H9 (cell line): Measurements from ENCODE around the gene CDH13. TPM values are rescaled to one million over a fixed set of nuclear protein-coding genes. Genes with fewer than 3 reads are reported as not detected.

Source experiments
- DNase-seq: peaks from one replicate; pipeline ENCODE4 v3.0.0-alpha.2; 2017
- H2AFZ ChIP-seq: one replicate; pipeline ENCODE4 v1.6.1; 2013; ENCODE audit warnings: mild to moderate bottlenecking, low read length, control low read depth, moderate library complexity
- H2AK5ac ChIP-seq: 2 replicates; pipeline ENCODE4 v1.6.1; 2013; ENCODE audit warnings: low read length, control low read depth, mixed read lengths; ENCODE audit not compliant: insufficient read length
- H2BK120ac ChIP-seq: one replicate; pipeline ENCODE4 v1.6.1; 2013; ENCODE audit warnings: low read depth, mild to moderate bottlenecking, low read length, control low read depth, inconsistent platforms; ENCODE audit not compliant: poor library complexity, severe bottlenecking
- H2BK12ac ChIP-seq: 2 replicates; pipeline ENCODE4 v1.6.1; 2013; ENCODE audit warnings: low read length, control low read depth, mixed read lengths, low read depth; ENCODE audit not compliant: insufficient read length
- H2BK15ac ChIP-seq: 2 replicates; pipeline ENCODE4 v1.6.1; 2013; ENCODE audit warnings: low read depth, low read length, control low read depth
- H2BK20ac ChIP-seq: one replicate; pipeline ENCODE4 v1.6.1; 2013; ENCODE audit warnings: low read depth, mild to moderate bottlenecking, low read length, control low read depth, inconsistent platforms; ENCODE audit not compliant: poor library complexity, severe bottlenecking
- H2BK5ac ChIP-seq: 2 replicates; pipeline ENCODE4 v1.6.1; 2013; ENCODE audit warnings: low read length, control low read depth, mixed read lengths; ENCODE audit not compliant: insufficient read length
- H3K14ac ChIP-seq: 2 replicates; pipeline ENCODE4 v1.6.1; 2013; ENCODE audit warnings: low read length, control low read depth; ENCODE audit not compliant: insufficient read depth
- H3K18ac ChIP-seq: 2 replicates; pipeline ENCODE4 v1.6.1; 2013; ENCODE audit warnings: low read depth, mild to moderate bottlenecking, mixed read lengths, low read length, control low read depth; ENCODE audit not compliant: insufficient read length
- H3K23ac ChIP-seq: 2 replicates; pipeline ENCODE4 v1.6.1; 2013; ENCODE audit warnings: low read length, control low read depth, mixed read lengths, low read depth; ENCODE audit not compliant: insufficient read length
- H3K23me2 ChIP-seq: 2 replicates; pipeline ENCODE4 v1.6.1; 2013; ENCODE audit warnings: low read depth, mild to moderate bottlenecking, mixed read lengths, low read length, control low read depth; ENCODE audit not compliant: insufficient read length, poor library complexity, severe bottlenecking
- H3K27ac ChIP-seq: 2 replicates; pipeline ENCODE4 v1.5.1; 2013; ENCODE audit warnings: low read length, control low read depth, mixed read lengths, low read depth; ENCODE audit not compliant: insufficient read length
- H3K27me3 ChIP-seq: 2 replicates; pipeline ENCODE4 v1.6.1; 2013; ENCODE audit warnings: low read length, control low read depth, inconsistent platforms; ENCODE audit not compliant: insufficient read depth
- H3K4ac ChIP-seq: 2 replicates; pipeline ENCODE4 v1.6.1; 2013; ENCODE audit warnings: low read depth, mild to moderate bottlenecking, control low read depth, inconsistent platforms, low read length, moderate library complexity
- H3K4me1 ChIP-seq: 2 replicates; pipeline ENCODE4 v1.6.1; 2013; ENCODE audit warnings: low read length, control low read depth, inconsistent platforms; ENCODE audit not compliant: insufficient read depth
- H3K4me2 ChIP-seq: 2 replicates; pipeline ENCODE4 v1.6.1; 2013; ENCODE audit warnings: low read length, control low read depth, mixed read lengths; ENCODE audit not compliant: insufficient read length, insufficient read depth
- H3K56ac ChIP-seq: 2 replicates; pipeline ENCODE4 v1.6.1; 2013; ENCODE audit warnings: low read depth, mild to moderate bottlenecking, mixed read lengths, low read length, control low read depth; ENCODE audit not compliant: insufficient read length
- H3K79me1 ChIP-seq: 2 replicates; pipeline ENCODE4 v1.6.1; 2013; ENCODE audit warnings: low read depth, mild to moderate bottlenecking, moderate library complexity, low read length, control low read depth, inconsistent platforms; ENCODE audit not compliant: insufficient read depth, poor library complexity, severe bottlenecking
- H3K79me2 ChIP-seq: 2 replicates; pipeline ENCODE4 v1.6.1; 2013; ENCODE audit warnings: low read length, control low read depth, inconsistent platforms; ENCODE audit not compliant: insufficient read depth
- H3K9ac ChIP-seq: 2 replicates; pipeline ENCODE4 v1.6.1; 2013; ENCODE audit warnings: low read length, control low read depth, mixed read lengths; ENCODE audit not compliant: insufficient read length; ENCODE audit errors: extremely low read depth
- H3K9me3 ChIP-seq: one replicate; pipeline ENCODE4 v1.6.1; 2013; ENCODE audit warnings: low read depth, low read length, inconsistent platforms; ENCODE audit not compliant: control insufficient read depth
- H3T11ph ChIP-seq: one replicate; pipeline ENCODE4 v1.6.1; 2013; ENCODE audit warnings: mild to moderate bottlenecking, low read length, control low read depth, inconsistent platforms
- H4K20me1 ChIP-seq: one replicate; pipeline ENCODE4 v1.6.1; 2013; ENCODE audit not compliant: control insufficient read depth, insufficient read length, insufficient read depth
- H4K5ac ChIP-seq: 2 replicates; pipeline ENCODE4 v1.6.1; 2013; ENCODE audit warnings: low read depth, mild to moderate bottlenecking, mixed read lengths, low read length, control low read depth; ENCODE audit not compliant: insufficient read length
- H4K8ac ChIP-seq: replicated peaks from 2 replicates; pipeline ENCODE4 v1.6.1; 2013; ENCODE audit warnings: low read length, control low read depth, mixed read lengths, low read depth; ENCODE audit not compliant: insufficient read length
- H4K91ac ChIP-seq: 2 replicates; pipeline ENCODE4 v1.6.1; 2013; ENCODE audit warnings: low read depth, mild to moderate bottlenecking, moderate library complexity, mixed read lengths, low read length, control low read depth; ENCODE audit not compliant: insufficient read length
- H3K27ac Mint-ChIP-seq, 3 experiments: 2 replicates in 2 of 3; 3 replicates in 1 of 3; pipeline ENCODE4 v1.8.0; 2020 to 2021; ENCODE audit warnings: mixed read lengths in 3 of 3, mild to moderate bottlenecking in 1 of 3, moderate library complexity in 1 of 3
- H3K27me3 Mint-ChIP-seq: 2 replicates; pipeline ENCODE4 v1.8.0; 2021; ENCODE audit warnings: low read depth, mild to moderate bottlenecking, moderate library complexity, mixed read lengths
- H3K36me3 Mint-ChIP-seq, 3 experiments: 2 replicates in 2 of 3; 3 replicates in 1 of 3; pipeline ENCODE4 v1.8.0; 2020 to 2021; ENCODE audit warnings: low read depth in 3 of 3, mixed read lengths in 3 of 3; ENCODE audit not compliant: insufficient read depth in 1 of 3
- H3K4me1 Mint-ChIP-seq, 2 experiments: 2 replicates each; pipeline ENCODE4 v1.8.0; 2020; ENCODE audit warnings: mixed read lengths in 2 of 2
- H3K4me3 Mint-ChIP-seq, 2 experiments: 2 replicates in 1 of 2; 3 replicates in 1 of 2; pipeline ENCODE4 v1.8.0; 2020 to 2021; ENCODE audit warnings: mild to moderate bottlenecking in 2 of 2, mixed read lengths in 2 of 2, moderate library complexity in 1 of 2
- H3K9me3 Mint-ChIP-seq, 2 experiments: 2 replicates in 1 of 2; 3 replicates in 1 of 2; pipeline ENCODE4 v1.8.0; 2020; ENCODE audit warnings: mild to moderate bottlenecking in 2 of 2, mixed read lengths in 2 of 2, moderate library complexity in 1 of 2
- CTCF ChIP-seq: fragments of 200-600 bp; sonication (generic); conservative IDR thresholded peaks from 3 replicates; pipeline ENCODE4 v1.8.0; 2021; ENCODE audit warnings: antibody characterized with exemption, mild to moderate bottlenecking
- WGBS: extraction: QIAGEN DNeasy Blood & Tissue Kit; methylation state at CpG from one replicate; pipeline ENCODE4 v1.1.7; 2013; ENCODE audit warnings: missing lambda C conversion rate, low lambda C conversion rate, mixed read lengths; ENCODE audit not compliant: insufficient read length; ENCODE audit errors: extremely low coverage; 5-methylcytosine and 5-hydroxymethylcytosine counted together
- total RNA-seq: library from RNA; stranded (reverse); gene quantifications from 2 replicates; pipeline ENCODE4 v1.2.1, GENCODE V29; 2021

The CDH13 gene
- total RNA-seq, 1 experiment from 2014 or later: 1.5 TPM

DNA sequence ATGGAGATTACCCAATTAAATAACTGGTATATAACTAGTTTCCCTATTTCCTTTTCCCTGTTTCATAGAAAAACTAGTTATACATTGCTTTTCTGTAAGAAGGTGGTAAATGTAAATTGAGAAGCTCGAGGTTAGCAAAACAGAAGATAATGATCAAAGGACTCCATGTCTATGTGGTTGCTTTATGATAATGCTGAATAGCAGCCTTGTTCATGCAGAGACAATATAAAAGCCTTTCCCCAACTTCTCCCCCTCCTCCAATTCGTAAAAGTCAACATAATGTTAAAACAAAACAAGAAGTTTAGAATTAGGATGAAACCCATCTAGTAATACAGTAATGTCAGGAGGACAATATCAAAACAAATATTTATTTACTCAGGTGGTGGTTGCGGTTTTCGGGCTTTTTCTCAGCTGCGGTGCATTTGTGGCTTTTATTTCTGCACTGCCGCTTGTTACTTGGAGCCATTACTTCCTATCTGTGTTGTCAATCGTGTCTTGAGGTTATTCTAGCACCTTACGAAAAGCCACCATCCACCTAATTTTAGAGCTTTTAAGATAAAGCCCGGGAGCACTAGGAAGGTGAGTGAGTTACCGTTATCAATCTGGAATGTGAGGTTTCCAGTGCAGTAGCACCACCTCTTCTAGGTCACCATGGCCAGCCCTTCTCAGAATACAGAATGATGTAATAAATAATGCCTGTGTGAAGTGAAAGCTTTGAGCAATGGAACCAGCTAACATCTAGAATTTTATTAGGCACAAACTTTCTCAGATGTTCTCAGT lies 297.5 kb downstream of the CDH13 start:
- Histone ChIP-seq H3K23me2 (no peaks in the 10 kb centered on the region), H3K14ac (no peak overlapping the region)
- WGBS: no CpG with 5 or more reads among the region's 10 CpGs

More for the DNA sequence above, 297.5 kb downstream of the CDH13 start:
- H3K4me2 ChIP-seq: no peak overlapping the region
- no peak overlapping the region for H2BK5ac ChIP-seq
- no peak overlapping the region for H2AFZ ChIP-seq
- TF ChIP-seq CTCF: no peak
- no peak overlapping the region for H2BK12ac ChIP-seq
- H2AK5ac ChIP-seq: no peak overlapping the region
- no peak overlapping the region for H2BK120ac ChIP-seq
- H4K91ac ChIP-seq: no peak overlapping the region
- no peaks in the 10 kb centered on the region for H3K79me2 ChIP-seq
- no peaks in the 10 kb centered on the region for H3K79me1 ChIP-seq
- no peak overlapping the region for H3T11ph ChIP-seq
- no peak overlapping the region for H3K27ac ChIP-seq
- Mint-ChIP-seq H3K27me3 (no peaks in the 10 kb centered on the region), H3K4me1 (no peaks in the 10 kb centered on the region), H3K9me3 (no peaks in the 10 kb centered on the region), H3K4me3 (no peak overlapping the region), H3K36me3 (no peaks in the 10 kb centered on the region), H3K27ac (no peak overlapping the region)
- no peaks in the 10 kb centered on the region for H3K27me3 ChIP-seq
- no peak overlapping the region for H3K18ac ChIP-seq
- no peak overlapping the region for H3K9ac ChIP-seq
- H2BK20ac ChIP-seq: no peak overlapping the region
- no peaks in the 10 kb centered on the region for H3K4me1 ChIP-seq
- H3K56ac ChIP-seq: no peak overlapping the region
- no peak overlapping the region for H2BK15ac ChIP-seq
- H3K23ac ChIP-seq: no peak overlapping the region
- DNase-seq: no peak
- H4K5ac ChIP-seq: no peak overlapping the region
- no peaks in the 10 kb centered on the region for H4K20me1 ChIP-seq
- H4K8ac ChIP-seq: no peak overlapping the region
- no peaks in the 10 kb centered on the region for H3K9me3 ChIP-seq
- H3K4ac ChIP-seq: no peak overlapping the region
